Gastrocnemius medialis (tissue), 4 donors: ENCODE measurements around the gene PRG3. TPM values are rescaled to one million over a fixed set of nuclear protein-coding genes. Genes with fewer than 3 reads are reported as not detected.
A peak's percentile ranks its signal among the peaks of the same experiment; 100 is the strongest.

Experiments used
- ATAC-seq, 2 donors: fragments of 150-250 bp; one replicate each; pipeline ENCODE4 v1.9.1; 2016
- DNase-seq, 2 donors: peaks; one replicate each; pipeline ENCODE4 v3.0.0-alpha.2; 2019
- H3K27ac ChIP-seq, 4 donors: fragments of 200-600 bp; sonication (generic); 1 replicate in 1 of 4; 2 replicates in 3 of 4; pipeline ENCODE4 v1.5.1; 2016 to 2018; ENCODE audit warnings: mild to moderate bottlenecking in 2 of 4, moderate library complexity in 1 of 4
- H3K27me3 ChIP-seq, 3 donors: fragments of 200-600 bp; sonication (generic) in 2 of 3; 1 replicate in 1 of 3; 2 replicates in 2 of 3; pipeline versions ENCODE4 v1.5.1 to v1.6.0; 2016 to 2019; ENCODE audit warnings: mild to moderate bottlenecking in 1 of 3, moderate library complexity in 1 of 3
- H3K36me3 ChIP-seq, 2 donors: fragments of 200-600 bp; sonication (generic) in 1 of 2; one replicate each; pipeline ENCODE4 v1.5.1; 2017 to 2018
- H3K4me1 ChIP-seq, 2 donors: fragments of 200-600 bp; sonication (generic) in 1 of 2; one replicate each; pipeline ENCODE4 v1.5.1; 2016 to 2017; ENCODE audit warnings: mild to moderate bottlenecking in 2 of 2
- H3K4me3 ChIP-seq, 4 donors: fragments of 200-600 bp; sonication (generic) in 3 of 4; 1 replicate in 1 of 4; 2 replicates in 3 of 4; pipeline ENCODE4 v1.5.1; 2016 to 2019; ENCODE audit warnings: mild to moderate bottlenecking in 2 of 4
- H3K9me3 ChIP-seq, 3 donors: fragments of 200-600 bp; sonication (generic) in 2 of 3; 1 replicate in 1 of 3; 2 replicates in 2 of 3; pipeline ENCODE4 v1.5.1; 2016 to 2019
- POLR2A ChIP-seq, 2 donors: fragments of 450-650 bp; IDR thresholded peaks; one replicate each; pipeline ENCODE4 v1.6.1; 2017; ENCODE audit warnings: antibody characterized with exemption in 2 of 2, mild to moderate bottlenecking in 2 of 2, moderate library complexity in 2 of 2
- in situ Hi-C, 4 donors: fragments of 200-750 bp; cut with MboI; loops; one replicate each; pipeline versions ENCODE4 v1.15.0 to v1.8.0; 2017; ENCODE audit warnings: low sequenced_read_pairs in 4 of 4
- intact Hi-C: fragments of 100-400 bp; cut with DNase I; formaldehyde crosslinking; loops from one replicate; pipeline ENCODE4 v1.15.1; 2023; ENCODE audit warnings: low total_unique reads
- total RNA-seq, 4 donors: library from RNA; depleted of rRNA; stranded (reverse); fragments of >200 nt; gene quantifications; one replicate each; pipeline versions ENCODE4 v1.1.0 to v1.2.3, GENCODE V29; 2016
- TF ChIP-seq, protein P1 (sequence below), 5 experiments: fragments of 450-650 bp in 3 of 5; fragments of 200-600 bp in 2 of 5; sonication (generic) in 2 of 5; IDR thresholded peaks in 4 of 5; conservative IDR thresholded peaks in 1 of 5; 1 replicate in 4 of 5; 2 replicates in 1 of 5; pipeline ENCODE4 v1.5.1; 2016 to 2019; ENCODE audit warnings: antibody characterized with exemption in 5 of 5, mild to moderate bottlenecking in 3 of 5, moderate library complexity in 3 of 5

PRG3 gene
- total RNA-seq, 4 donors from 2014 or later, result not detected

DNA sequence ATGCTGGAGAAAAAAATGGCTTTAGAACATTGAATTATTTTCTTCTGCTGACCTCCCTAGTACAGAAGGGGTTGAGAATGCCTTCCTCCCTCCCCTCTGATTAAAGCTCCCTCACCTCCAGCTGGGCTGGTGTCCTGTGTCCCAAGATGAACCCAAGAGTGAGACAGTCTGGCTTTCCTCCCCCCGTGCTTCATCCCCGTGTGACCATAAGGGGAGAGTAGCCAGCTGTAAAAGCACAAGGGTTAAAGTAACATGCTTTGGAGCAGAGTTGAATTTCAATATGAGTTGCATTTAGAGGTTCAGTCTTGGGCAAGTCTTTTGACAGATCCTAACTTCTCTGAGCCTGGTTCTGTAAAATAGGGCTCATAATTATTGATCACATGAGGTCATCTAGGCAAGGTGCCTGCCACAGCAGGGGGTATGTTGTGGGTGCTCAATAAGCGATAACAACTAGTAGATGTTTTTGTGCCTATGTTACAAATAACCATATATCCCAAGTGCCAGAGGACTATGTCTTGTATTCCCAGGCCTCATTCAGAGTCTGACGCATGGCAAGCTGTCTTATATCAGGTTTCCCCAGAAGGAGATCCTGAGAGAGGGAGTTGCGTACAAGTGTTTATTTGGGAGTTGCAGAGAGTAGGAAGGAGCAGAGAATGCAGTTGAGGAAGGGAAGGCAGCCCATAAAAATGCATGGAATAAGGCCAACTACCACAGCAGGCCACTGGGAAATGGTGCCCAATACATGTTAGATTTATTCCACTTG lies 5.4 kb upstream of the PRG3 start:
- peak overlapping the region; percentile 14 to 64 (median 42) for H3K27ac ChIP-seq
- H3K27me3 ChIP-seq, result no peaks in the 10 kb centered on the region
- peaks cover 14 to 16% of the 10 kb centered on the region in 2 donors for H3K4me1 ChIP-seq
- no peak for DNase-seq
- no peak for TF ChIP-seq POLR2A (IDR thresholded peaks at IDR 0.05)
- TF ChIP-seq, protein P1, sequence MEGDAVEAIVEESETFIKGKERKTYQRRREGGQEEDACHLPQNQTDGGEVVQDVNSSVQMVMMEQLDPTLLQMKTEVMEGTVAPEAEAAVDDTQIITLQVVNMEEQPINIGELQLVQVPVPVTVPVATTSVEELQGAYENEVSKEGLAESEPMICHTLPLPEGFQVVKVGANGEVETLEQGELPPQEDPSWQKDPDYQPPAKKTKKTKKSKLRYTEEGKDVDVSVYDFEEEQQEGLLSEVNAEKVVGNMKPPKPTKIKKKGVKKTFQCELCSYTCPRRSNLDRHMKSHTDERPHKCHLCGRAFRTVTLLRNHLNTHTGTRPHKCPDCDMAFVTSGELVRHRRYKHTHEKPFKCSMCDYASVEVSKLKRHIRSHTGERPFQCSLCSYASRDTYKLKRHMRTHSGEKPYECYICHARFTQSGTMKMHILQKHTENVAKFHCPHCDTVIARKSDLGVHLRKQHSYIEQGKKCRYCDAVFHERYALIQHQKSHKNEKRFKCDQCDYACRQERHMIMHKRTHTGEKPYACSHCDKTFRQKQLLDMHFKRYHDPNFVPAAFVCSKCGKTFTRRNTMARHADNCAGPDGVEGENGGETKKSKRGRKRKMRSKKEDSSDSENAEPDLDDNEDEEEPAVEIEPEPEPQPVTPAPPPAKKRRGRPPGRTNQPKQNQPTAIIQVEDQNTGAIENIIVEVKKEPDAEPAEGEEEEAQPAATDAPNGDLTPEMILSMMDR (IDR thresholded peaks at IDR 0.05 in 4 of 5, conservative IDR thresholded peaks at IDR 0.05 in 1 of 5), result no peak
- in situ Hi-C loops (no loop called here), intact Hi-C loops (no loop called here)
- ATAC-seq, result peak; percentile 85 to 91
- H3K36me3 ChIP-seq, result no peaks in the 10 kb centered on the region
- H3K9me3 ChIP-seq, result no peaks in the 10 kb centered on the region
- no peak overlapping the region for H3K4me3 ChIP-seq

GRCh38 chr11:57379732-57380131 lies 1.2 kb downstream of the PRG3 start:
- no peaks in the 10 kb centered on the region for H3K9me3 ChIP-seq
- in situ Hi-C loops, result no loop called here

DNA sequence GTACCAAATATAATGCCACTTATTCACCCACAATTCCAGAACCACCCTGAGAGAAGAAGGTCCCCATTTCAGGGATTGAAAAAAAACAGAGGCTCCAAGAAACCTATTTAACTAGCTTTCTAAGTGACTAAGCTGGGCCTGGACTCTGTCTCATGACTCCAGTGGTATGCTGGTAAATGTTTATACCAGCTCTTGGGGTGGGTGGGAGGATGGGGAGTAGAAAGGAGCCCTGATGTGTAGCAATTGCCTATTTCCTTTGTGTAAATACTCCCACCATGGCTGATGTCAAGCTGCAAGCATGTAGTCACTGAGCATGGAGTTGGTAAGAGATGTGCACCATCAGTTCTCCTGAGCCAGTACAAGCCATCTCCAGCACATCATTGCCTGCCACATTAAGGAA lies 2.8 kb downstream of the PRG3 start:
- no peak for DNase-seq
- no peaks in the 10 kb centered on the region for H3K27me3 ChIP-seq
- in situ Hi-C loops, result no loop called here

More at GRCh38 chr11:57379732-57380131, 1.2 kb downstream of the PRG3 start:
- DNase-seq (no peak), ATAC-seq (no peak)
- Histone ChIP-seq H3K36me3 (no peaks in the 10 kb centered on the region), H3K27ac (no peak overlapping the region), H3K4me1 (no peaks in the 10 kb centered on the region), H3K27me3 (no peaks in the 10 kb centered on the region), H3K4me3 (no peak overlapping the region)
- intact Hi-C loops, result no loop called here
- TF ChIP-seq, protein P1 (IDR thresholded peaks at IDR 0.05 in 4 of 5, conservative IDR thresholded peaks at IDR 0.05 in 1 of 5), result no peak
- TF ChIP-seq POLR2A (IDR thresholded peaks at IDR 0.05), result no peak

GRCh38 chr11:57377107-57377506 lies 3.8 kb downstream of the PRG3 start:
- Histone ChIP-seq H3K4me1 (no peaks in the 10 kb centered on the region), H3K36me3 (no peaks in the 10 kb centered on the region), H3K9me3 (no peaks in the 10 kb centered on the region), H3K27me3 (no peaks in the 10 kb centered on the region), H3K27ac (no peak overlapping the region), H3K4me3 (no peak overlapping the region)
- no peak for ATAC-seq
- DNase-seq, result no peak
- intact Hi-C loops, result no loop called here
- in situ Hi-C loops, result no loop called here
- TF ChIP-seq POLR2A (IDR thresholded peaks at IDR 0.05), result no peak
- TF ChIP-seq, protein P1 (IDR thresholded peaks at IDR 0.05 in 4 of 5, conservative IDR thresholded peaks at IDR 0.05 in 1 of 5), result no peak

More for the DNA sequence above, 2.8 kb downstream of the PRG3 start:
- Histone ChIP-seq H3K9me3 (no peaks in the 10 kb centered on the region), H3K4me1 (no peaks in the 10 kb centered on the region), H3K36me3 (no peaks in the 10 kb centered on the region), H3K27ac (no peak overlapping the region), H3K4me3 (no peak overlapping the region)
- intact Hi-C loops, result no loop called here
- TF ChIP-seq POLR2A (IDR thresholded peaks at IDR 0.05), result no peak
- TF ChIP-seq, protein P1 (IDR thresholded peaks at IDR 0.05 in 4 of 5, conservative IDR thresholded peaks at IDR 0.05 in 1 of 5), result no peak
- no peak for ATAC-seq
